ENCODE results near the gene ANAPC15. TPM values are rescaled to one million over a fixed set of nuclear protein-coding genes. Genes with fewer than 3 reads are reported as not detected.
"Not testable (repeated sequence)": the region's sequence is repeated elsewhere in the genome, so short reads cannot be mapped to it uniquely, and the experiment has no call there.

ANAPC15 gene
- 10 to 100 TPM; 43.3 to 45.0 TPM for total RNA-seq
- long read RNA-seq, transcript ANAPC15-208 (6 exons, 867 nt), result major isoform, 7 of 15 reads
- long read RNA-seq, partial matches to known transcripts, result 1 of 15 reads
- long read RNA-seq, other reads (novel, unspliced or antisense), result 2 of 15 reads

DNA sequence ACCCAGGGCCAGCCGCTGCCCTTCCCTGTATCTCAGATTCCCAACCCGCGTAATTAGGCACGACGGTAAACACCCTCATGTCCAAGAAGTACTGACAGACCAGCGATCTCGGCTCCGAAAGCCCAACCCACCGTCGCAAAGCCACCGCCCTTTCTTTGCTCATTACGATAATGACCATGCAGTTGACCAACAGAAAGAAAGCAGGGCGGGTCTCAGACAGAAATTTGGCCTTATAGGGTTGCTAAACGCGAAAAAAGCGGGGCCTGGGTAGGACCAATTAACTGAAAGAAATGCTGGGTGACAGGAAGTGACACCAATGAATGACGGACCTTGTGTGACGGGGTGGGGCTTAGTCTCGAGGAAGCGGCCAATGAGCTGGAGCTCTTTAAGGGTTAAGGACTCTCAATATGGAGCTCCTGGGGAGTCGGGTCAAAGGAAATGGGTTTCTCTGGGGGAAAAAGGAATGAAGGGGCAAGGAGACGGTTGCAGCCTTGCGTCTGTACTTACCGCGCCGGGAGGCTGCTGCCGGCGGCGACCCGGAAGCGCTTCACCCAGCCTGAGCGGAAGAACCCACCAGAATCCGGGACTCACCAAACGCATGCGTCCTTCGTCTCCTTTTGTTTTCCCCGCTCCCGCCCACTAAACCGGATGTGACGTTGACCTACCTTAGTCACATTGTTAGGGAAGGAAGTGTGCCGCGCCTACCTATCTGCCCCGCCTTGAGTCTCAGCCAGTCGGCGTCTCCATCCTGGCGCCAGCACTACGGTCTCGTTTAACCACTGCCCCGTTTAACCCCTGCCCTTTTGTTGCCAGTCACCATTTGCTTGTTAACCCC, at the start of gene ANAPC15:
Gene ANAPC15, minus strand, starts transcription at position 553 of the 835 bp plus-strand sequence. CDS start 1,419 bp downstream, outside the sequence.
- peak; percentile 99 for DNase-seq
- intact Hi-C loops (cut with DNase I), result no loop called here
- ATAC-seq, result peak; percentile 94 to 96

DNA sequence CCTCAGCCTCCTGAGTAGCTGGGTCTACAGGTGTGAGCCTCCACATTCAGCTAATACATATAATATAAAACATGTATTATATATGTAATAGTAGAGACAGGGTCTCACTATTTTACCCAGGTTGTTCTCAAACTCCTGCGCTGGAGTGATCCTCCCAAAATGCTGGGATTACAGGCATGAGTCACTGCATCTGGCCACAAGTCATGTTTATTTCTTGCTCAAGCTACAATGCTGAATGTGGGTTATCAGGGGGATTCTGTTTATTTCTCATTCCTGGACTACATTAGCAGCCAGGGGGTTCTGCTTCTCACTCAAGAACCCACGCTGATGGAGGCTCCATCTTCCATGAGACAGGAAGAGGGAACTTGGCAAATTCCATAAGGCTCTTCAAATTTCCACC, 47.8 kb upstream of the ANAPC15 start:
- DNase-seq (no peak), ATAC-seq (no peak)
- intact Hi-C loops (cut with DNase I), result no loop called here

DNA sequence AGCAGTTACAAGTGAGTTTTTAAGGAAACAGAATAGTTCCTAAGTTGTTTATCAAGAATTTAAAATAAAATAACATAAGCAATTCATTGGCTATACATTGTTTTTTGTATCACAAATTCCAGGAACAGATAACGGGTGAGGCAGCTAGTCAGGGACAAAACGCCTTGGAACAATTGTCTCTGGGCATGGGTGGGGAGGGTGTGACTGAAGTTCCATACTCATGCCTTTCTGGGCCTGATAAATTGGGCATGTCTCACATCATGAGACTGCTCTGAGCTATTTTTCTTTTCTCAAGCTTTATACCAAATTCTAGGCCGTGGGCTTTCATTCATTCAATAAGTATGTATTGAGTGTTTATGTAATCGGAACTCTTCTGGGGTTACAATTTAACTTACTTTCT, 44.6 kb upstream of the ANAPC15 start:
- intact Hi-C loops (cut with DNase I), result no loop called here
- ATAC-seq, result no peak
- no peak for DNase-seq

DNA sequence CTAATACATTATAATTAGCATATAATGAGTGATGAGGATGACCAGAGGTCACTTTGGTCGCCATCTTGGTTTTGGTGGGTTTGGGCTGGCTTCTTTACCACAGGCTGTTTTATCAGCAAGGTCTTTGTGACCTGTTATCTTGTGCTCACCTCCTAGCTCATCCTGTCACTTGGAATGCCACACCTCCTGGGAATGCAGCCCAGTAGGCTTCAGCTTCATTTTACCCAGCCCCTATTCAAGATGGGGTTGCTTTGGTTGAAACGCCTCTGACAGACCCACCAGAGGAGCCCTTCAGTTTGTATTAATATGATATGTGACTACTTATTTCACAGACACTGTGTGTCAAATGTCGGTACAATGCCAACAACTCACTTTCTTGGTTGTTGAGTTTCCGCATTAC, 43.3 kb upstream of the ANAPC15 start:
- intact Hi-C loops (cut with DNase I), result no loop called here
- ATAC-seq (no peak), DNase-seq (no peak)

DNA sequence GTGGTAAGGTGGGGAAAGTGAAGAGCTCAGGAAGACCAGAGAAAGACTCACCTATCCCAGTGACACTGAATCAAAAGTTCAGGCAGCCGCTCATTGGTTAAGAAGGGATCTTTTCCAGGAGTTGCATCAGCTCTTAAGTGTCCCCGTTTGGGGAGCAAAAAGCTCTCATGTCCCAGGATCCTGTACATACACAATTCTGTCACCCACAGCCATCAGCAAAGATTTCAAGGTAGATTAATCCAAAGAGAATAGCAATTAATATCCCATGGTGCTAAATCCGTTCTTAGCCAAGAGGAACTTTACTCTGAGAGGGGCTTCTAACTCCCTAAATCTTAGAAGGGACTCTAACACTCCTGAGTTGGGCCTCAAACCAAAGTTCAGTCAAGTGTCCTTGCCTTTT, 42.3 kb upstream of the ANAPC15 start:
- DNase-seq (no peak), ATAC-seq (no peak)
- intact Hi-C loops (cut with DNase I), result no loop called here

DNA sequence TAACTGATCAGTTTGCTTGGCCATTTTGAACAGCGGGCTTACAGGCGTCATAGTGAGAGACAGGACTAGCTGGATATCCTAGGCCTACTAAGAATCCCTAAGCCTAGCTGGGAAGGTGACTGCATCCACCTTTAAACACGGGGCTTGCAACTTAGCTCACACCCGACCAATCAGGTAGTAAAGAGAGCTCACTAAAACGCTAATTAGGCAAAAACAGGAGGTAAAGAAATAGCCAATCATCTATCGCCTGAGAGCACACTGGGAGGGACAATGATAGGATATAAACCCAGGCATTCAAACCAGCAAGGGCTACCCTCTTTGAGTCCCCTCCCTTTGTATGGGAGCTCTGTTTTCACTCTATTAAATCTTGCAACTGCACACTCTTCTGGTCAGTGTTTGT, 41.4 kb upstream of the ANAPC15 start:
- intact Hi-C loops (cut with DNase I); ATAC-seq; DNase-seq: not testable (repeated sequence)

DNA sequence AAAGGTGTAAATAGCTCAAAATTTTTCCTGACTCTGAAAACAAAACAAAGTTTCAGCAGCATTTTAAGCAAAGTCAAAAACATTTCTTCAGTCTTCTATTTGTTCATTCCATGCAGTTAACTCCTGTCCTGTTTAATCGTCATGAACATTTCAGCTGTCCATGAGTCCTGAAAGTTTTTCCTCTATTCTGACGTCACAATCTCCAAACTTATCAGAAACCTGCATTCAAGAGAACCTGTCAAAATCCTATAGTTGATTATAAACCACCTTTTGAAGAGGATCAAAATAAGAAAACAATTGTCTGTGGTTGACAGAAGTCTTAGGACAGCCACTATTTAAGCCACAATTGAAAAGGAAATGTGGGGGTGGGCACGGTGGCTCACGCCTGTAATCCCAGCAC, 38.4 kb upstream of the ANAPC15 start:
- ATAC-seq (no peak), DNase-seq (no peak)
- intact Hi-C loops (cut with DNase I), result no loop called here

DNA sequence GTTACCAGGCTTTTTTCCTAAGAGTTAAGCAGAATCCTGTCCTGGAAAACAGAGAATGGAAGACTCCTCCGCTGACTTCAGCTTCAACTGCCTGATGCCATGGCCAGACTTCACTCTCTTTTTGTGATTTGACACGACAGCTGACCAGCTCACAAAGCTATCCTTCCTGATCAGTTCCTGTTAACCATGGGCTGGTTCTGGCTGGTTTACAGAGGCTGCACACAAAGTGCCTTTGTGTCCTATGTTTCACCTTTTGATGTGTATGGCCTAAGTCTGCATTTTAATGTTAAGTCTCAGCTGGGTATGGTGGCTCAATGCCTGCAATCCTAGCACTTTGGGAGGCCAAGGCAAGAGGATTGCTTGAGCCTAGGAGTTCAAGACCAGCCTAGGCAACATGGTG, 34.1 kb upstream of the ANAPC15 start:
- DNase-seq (no peak), ATAC-seq (no peak)
- intact Hi-C loops (cut with DNase I), result loop anchor here in 1 of 2 donors (10.0 kb wide), 1 partner anchor 172 kb away; no protein-coding TSS in a partner anchor

DNA sequence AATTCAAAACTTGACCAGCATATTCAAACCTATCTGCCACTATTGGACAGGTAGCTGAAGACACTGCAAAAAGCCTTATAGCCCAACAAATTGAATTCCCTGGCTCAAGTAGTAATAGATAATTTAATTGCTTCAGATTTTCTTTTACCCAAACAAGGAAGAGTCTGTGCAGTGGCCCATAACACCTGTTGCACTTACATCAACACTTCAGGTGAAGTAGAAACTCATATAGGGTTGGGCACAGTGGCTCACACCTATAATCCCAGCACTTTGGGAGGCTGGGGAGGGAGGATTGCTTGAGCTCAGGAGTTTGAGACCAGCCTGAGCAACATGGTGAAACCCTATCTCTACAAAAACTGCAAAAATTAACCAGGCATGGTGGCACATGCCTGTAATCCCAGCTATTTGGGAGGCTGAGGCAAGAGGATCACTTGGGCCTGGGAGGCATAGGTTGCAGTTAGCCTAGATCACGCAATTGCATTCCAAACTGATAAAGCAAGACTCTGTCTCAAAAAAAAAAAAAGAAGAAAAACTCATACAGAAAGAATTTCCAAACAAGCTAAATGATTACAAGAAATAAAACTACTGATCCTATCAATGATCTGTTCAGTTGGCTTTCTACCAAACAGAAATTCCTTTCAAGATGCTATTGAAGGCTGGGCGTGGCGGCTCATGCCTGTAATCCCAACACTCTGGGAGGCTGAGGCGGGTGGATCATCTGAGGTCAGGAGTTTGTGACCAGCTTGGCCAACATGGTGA, 32.5 kb upstream of the ANAPC15 start:
- intact Hi-C loops (cut with DNase I), result loop anchor here in 1 of 2 donors (2.0 to 10.0 kb wide), 2 partner anchors 120 to 170 kb away; no protein-coding TSS in a partner anchor
- ATAC-seq (no peak), DNase-seq (no peak)

DNA sequence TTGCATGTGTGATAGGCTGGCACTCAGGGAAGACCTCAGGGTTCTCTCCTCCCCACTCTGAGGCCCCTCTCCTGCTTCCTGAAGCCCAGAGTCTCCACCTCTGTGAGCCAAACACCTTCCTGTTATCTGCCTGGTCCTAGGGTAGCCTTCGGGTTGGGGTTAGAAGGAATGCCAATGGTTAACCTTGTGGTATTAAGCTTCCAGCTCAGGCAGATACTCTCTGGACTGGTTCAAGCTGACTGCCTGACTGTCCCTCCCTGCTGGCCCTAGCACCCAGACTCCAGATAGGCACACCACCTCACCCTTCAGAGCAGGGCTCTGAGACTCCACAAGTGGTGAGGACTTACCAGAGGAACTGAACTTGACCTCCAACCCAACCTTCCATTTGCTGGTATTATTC, 30.0 kb upstream of the ANAPC15 start:
- ATAC-seq, DNase-seq: not testable (repeated sequence)
- intact Hi-C loops (cut with DNase I), result loop anchor here in 1 of 2 donors (10.0 kb wide), 1 partner anchor 168 kb away; no protein-coding TSS in a partner anchor

DNA sequence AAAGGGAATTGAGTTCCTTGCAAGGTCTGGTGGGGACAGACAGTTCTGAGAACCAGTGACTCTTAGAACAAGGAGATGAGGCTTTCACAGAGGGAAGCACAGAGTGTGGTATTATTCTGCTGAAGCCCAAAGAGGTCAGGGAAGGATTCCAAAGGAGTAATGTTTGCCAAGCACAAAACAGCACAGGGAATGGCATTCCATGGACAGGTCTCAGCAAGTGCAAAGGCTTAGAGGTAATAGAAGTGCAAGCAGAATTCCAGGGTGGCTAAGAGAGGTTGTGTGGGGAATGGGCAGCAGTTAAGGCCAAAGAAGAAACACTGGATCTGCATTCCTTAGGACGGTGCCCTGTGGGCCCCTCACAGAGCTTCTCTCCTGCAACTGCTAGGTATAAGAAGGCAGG, 29.6 kb upstream of the ANAPC15 start:
- intact Hi-C loops (cut with DNase I), result loop anchor here in 1 of 2 donors (10.0 kb wide), 1 partner anchor 167 kb away; no protein-coding TSS in a partner anchor
- ATAC-seq, DNase-seq: not testable (repeated sequence)

DNA sequence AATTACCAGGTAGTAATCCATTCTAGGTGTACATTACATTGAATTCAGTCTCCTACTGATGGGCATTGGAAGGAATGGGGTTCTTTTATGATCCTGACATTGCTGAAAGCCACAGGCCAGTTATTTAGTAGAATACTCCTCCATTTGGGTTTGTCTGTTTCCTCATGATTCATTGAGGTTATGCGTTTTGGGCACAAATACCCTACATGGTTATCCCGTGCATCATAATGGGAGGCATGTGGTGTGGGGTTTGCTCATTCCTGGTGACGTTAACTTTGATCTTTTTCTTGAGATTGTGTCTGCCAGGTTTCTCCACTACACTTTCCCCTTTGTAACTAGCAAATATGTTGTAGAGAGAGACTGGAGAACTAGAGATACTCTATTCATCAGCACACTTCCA, 28.6 kb upstream of the ANAPC15 start:
- no peak for DNase-seq
- intact Hi-C loops (cut with DNase I), result loop anchor here in 1 of 2 donors (10.0 kb wide), 1 partner anchor 166 kb away; no protein-coding TSS in a partner anchor

DNA sequence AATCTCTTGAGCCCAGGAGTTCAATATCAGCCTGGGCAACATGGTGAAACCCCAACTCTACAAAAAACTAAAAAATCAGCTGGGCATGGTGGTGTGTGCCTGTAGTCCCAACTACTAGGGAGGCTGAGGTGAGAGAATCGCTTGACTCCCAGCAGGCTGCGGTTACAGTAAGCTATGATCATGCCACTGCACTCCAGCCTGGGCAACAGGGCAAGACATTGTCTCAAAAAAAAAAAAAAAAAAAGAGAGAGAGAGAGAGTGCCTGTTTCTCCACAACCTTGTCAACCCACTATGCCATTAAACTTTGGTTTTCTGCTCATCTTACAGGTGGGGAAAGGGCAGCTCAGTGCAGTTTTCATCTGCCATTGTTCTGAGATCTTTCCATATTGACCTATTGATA, 28.2 kb upstream of the ANAPC15 start:
- no peak for DNase-seq
- intact Hi-C loops (cut with DNase I), result loop anchor here in 1 of 2 donors (10.0 kb wide), 1 partner anchor 166 kb away; no protein-coding TSS in a partner anchor
- no peak for ATAC-seq

More for the DNA sequence above, 28.6 kb upstream of the ANAPC15 start:
- no peak for ATAC-seq

DNA sequence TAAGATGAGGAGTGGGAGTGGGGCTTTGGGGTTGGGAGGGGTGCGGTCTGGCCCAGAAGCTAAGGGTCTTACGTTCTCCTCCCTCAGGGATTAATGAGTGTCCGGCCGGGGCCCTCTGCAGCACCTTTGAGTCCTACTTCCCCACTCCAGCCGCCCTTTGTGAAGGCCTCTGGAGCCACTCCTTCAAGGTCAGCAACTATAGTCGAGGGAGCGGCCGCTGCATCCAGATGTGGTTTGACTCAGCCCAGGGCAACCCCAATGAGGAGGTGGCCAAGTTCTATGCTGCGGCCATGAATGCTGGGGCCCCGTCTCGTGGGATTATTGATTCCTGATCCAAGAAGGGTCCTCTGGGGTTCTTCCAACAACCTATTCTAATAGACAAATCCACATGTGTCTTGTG, 27.0 kb upstream of the ANAPC15 start:
- ATAC-seq (no peak), DNase-seq (no peak)
- intact Hi-C loops (cut with DNase I), result no loop called here

DNA sequence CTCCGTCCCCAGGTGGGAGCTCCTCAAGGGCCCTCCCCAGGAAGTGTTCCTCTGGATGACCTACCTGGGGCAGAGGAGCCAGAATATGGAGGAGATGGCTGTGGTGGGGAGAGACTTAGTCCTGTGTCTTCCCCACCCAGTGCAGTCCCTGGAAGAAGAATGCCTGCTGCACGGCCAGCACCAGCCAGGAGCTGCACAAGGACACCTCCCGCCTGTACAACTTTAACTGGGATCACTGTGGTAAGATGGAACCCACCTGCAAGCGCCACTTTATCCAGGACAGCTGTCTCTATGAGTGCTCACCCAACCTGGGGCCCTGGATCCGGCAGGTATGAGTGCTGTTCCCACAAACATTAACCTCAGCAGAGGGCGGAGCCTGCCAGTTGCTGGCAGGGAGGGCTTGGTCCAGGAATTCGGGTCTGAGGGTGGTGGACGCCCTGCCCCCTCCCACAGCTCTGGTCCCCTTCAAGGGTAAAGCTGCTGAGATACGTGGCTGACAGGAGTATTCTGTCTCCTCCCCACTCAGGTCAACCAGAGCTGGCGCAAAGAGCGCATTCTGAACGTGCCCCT, 26.4 kb upstream of the ANAPC15 start:
- ATAC-seq (no peak), DNase-seq (no peak)
- intact Hi-C loops (cut with DNase I), result no loop called here

DNA sequence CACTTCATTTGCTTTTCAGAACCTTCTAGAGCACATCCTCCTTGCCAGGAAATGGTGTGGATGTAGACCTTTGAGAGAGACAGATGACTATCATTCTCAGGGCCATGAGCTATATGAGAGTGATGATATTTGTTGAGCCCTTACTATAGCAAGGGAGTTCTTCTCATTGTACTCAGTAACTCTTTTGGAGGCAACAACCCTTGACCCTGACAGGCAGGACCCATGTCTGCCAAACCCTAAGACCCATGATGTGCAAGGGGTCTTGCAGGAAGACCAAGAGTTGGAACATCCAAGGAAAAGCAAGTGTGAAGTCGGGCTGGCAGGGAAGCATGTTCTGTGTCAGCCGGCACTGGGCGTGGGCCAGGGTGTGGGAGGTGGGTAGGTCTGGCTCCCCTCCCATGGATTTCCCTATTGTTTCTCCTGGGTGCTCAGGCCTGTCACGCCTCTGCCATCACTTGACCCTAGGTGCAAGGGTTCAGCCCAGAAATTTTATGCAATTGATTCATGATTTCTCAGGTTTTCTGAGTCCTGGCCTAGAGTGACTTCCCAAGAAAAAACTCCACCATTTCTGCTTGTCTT, 24.3 kb upstream of the ANAPC15 start:
- DNase-seq, result no peak
- intact Hi-C loops (cut with DNase I), result no loop called here
- no peak for ATAC-seq

DNA sequence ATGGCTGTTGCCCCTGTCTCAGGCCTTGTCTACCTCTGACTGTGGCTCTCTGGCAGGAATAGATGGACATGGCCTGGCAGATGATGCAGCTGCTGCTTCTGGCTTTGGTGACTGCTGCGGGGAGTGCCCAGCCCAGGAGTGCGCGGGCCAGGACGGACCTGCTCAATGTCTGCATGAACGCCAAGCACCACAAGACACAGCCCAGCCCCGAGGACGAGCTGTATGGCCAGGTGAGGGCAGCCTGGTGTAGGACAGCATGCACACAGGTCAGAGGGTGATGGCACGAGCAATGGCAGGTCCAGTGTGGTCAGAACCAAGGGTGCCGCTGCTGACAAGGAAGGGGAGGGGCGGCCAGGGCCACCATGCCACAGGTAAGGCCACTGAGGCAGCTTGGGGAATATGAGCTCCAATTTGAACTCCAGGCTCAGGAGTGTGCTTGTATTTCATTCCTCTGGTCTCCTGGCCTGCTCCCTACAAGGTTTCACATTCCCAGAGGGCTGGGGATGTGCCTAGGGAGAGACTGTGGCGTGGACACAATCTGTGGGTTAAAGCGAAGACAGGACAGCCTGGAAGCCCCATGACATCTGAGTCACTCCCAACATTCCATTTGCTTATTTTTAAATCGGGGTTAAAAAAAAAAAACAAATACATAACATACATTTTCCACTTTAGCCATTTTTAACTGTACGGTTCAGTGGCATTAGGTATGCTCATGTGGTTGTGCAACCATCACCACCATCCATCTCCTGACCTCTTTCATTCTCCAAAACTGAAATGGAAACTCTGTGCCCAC, 23.6 kb upstream of the ANAPC15 start:
- no peak for ATAC-seq
- DNase-seq, result no peak
- intact Hi-C loops (cut with DNase I), result no loop called here

DNA sequence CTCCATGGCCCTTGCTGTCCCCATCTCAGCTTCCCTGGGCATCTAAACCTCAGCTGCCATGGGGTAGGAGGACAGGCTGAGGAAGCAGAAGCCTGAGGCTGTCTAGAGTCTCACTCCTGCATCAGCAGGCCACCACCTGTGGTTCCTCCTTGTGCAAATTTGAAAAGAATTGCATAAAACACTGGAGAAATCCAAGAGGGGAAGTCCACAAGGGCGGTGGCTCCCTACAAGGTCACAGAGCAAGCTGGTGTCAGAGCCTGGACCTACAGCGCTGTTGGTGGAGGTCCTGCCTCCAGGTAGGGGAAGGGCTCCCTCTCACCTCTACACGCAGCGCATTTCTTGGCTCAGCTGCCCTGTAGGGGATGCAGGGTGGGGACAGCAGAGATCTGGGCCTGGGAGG, 23.0 kb upstream of the ANAPC15 start, which contains the start of gene FOLR3:
Gene FOLR3, plus strand, starts transcription at position 253 of the 400 bp plus-strand sequence. CDS start 228 bp downstream, outside the sequence.
- intact Hi-C loops (cut with DNase I); DNase-seq: not testable (repeated sequence)
- peak in 1 of 2 donors; percentile 31 for ATAC-seq
